Measurements from ENCODE around the gene BUD13.
"Not testable (repeated sequence)": the region's sequence is repeated elsewhere in the genome, so short reads cannot be mapped to it uniquely, and the experiment has no call there.

The BUD13 gene

DNA sequence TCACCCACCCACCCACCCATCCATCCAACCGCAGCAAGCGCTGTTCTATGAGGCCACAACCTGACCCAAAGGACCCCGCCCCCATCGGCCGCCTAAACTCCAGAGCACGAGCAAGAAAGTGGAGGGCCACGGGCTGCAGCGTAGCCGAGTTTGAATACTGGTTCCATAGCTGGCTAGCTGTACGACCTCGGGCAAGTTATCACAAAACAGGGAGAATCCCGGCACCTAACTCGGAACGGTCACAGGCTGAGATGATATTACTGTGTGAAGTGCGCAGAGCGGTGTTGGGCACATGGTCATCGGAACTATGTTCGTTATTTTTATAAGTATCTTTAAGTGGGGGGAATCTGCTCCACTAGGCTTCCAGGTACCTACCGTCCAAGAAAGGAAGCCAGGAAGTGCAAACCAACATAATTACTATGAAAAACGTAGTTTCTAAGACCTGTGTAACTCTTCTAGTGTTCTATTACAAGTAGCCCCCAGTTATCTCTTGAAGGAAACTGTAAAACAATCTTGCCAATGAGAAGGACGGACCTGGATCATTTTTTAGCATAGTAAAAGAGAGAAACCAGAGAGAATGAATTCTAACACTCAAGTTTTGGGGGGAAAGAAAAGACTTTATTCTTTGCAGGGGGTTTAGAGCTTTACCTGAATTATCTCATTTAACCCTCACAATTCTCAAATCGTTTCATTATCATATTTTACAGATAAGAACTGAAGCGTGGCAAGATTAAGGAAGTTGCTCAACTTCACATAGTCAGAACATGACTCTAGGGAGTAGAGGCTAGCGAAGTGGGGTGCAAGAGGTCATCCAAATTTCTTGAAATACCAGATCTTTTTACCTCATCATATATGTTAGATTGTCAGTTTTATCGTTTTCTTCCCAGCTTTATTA lies 663 bp upstream of the BUD13 start:
- H3K4me1 ChIP-seq: peaks cover 0 to 28% (median 14%) of the 10 kb centered on the region in 4 donors
- H3K36me3 ChIP-seq: peaks cover 10 to 37% (median 14%) of the 10 kb centered on the region in 3 donors
- no peaks in the 10 kb centered on the region for H3K9me3 ChIP-seq
- intact Hi-C loops (cut with DNase I; ENCODE audit: low total_unique reads): no loop called here
- TF ChIP-seq, protein P1, sequence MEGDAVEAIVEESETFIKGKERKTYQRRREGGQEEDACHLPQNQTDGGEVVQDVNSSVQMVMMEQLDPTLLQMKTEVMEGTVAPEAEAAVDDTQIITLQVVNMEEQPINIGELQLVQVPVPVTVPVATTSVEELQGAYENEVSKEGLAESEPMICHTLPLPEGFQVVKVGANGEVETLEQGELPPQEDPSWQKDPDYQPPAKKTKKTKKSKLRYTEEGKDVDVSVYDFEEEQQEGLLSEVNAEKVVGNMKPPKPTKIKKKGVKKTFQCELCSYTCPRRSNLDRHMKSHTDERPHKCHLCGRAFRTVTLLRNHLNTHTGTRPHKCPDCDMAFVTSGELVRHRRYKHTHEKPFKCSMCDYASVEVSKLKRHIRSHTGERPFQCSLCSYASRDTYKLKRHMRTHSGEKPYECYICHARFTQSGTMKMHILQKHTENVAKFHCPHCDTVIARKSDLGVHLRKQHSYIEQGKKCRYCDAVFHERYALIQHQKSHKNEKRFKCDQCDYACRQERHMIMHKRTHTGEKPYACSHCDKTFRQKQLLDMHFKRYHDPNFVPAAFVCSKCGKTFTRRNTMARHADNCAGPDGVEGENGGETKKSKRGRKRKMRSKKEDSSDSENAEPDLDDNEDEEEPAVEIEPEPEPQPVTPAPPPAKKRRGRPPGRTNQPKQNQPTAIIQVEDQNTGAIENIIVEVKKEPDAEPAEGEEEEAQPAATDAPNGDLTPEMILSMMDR (IDR thresholded peaks at IDR 0.05): no peak
- peak overlapping the region; percentile 82 to 87 for H3K4me3 ChIP-seq
- H3K27ac ChIP-seq: peak overlapping the region; percentile 92 to 93
- H3K27me3 ChIP-seq: no peaks in the 10 kb centered on the region
- DNase-seq: peak in 1 of 2 donors; percentile 63

DNA sequence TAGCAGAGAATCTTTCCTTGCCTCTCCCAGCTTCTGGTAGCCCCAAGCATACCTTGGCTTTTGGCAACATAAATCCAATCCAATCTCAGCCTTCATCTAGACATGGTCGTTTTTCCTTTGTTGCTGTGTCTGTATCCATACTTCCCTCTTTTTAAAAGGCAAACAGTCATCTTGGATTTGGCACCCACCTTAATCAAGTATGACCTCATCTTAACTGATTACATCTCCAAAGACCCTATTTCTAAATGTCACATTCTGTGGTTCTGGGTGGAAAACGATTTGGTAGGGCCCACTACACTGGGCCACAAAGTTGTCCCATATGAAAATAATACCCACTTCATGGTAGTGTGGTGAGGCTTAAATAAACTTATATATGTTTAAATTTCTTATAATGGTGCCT lies 852 bp downstream of the BUD13 start:
- H3K27me3 ChIP-seq: no peaks in the 10 kb centered on the region
- H3K27ac ChIP-seq: peak overlapping the region; percentile 92 to 93
- no peak for DNase-seq
- peaks cover 0 to 33% (median 10%) of the 10 kb centered on the region in 3 donors for H3K36me3 ChIP-seq
- peak overlapping the region; percentile 82 to 87 for H3K4me3 ChIP-seq
- H3K9me3 ChIP-seq: no peaks in the 10 kb centered on the region
- intact Hi-C loops (cut with DNase I; ENCODE audit: low total_unique reads): no loop called here
- peaks cover 0 to 28% (median 14%) of the 10 kb centered on the region in 4 donors for H3K4me1 ChIP-seq
- TF ChIP-seq, protein P1 (IDR thresholded peaks at IDR 0.05): no peak

DNA sequence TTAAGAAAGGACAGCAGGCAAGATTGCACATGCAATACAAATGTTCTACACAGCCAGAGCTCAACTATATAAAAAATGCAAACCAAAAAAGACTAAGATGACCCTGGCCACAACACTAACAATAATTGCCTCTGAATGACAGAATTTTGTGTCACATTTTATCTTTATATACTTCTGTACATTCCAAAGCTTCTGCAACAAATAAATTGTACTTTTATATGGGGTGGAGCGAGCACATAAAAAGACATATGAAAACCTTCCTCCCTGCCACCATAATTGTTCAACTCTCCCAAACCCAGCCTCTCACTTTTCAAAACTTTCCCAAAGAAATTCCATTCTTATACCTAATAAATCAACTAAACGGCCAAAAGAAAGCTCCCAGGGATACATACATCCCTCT lies 10.7 kb downstream of the BUD13 start:
- Histone ChIP-seq H3K4me3 (no peak overlapping the region), H3K27ac (no peak overlapping the region), H3K27me3 (no peaks in the 10 kb centered on the region), H3K4me1 (no peaks in the 10 kb centered on the region), H3K36me3 (peaks cover 62 to 79% (median 71%) of the 10 kb centered on the region in 3 donors), H3K9me3 (no peaks in the 10 kb centered on the region)
- intact Hi-C loops (cut with DNase I; ENCODE audit: low total_unique reads): no loop called here
- no peak for DNase-seq
- TF ChIP-seq, protein P1 (IDR thresholded peaks at IDR 0.05): no peak

DNA sequence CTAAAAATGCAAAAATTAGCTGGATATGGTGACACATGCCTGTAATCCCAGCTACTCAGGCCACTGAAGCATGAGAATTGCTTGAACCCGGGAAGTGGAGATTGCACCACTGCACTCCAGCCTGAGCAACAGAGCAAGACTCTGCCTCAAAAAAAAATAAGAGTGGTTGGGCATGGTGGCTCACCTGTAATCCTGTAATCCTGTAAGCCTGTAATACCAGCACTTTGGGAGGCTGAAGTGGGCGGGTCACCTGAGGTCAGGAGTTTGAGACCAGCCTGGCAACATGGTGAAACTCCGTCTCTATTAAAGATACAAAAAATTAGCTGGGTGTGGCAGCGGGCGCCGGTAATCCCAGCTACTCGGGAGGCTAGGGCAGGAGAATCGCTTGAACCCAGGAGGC lies 16.7 kb downstream of the BUD13 start:
- H3K27ac ChIP-seq; H3K27me3 ChIP-seq; intact Hi-C loops (cut with DNase I; ENCODE audit: low total_unique reads); H3K4me3 ChIP-seq; DNase-seq; H3K9me3 ChIP-seq; H3K4me1 ChIP-seq: not testable (repeated sequence)
- peaks cover 62 to 86% (median 75%) of the 10 kb centered on the region in 3 donors for H3K36me3 ChIP-seq

DNA sequence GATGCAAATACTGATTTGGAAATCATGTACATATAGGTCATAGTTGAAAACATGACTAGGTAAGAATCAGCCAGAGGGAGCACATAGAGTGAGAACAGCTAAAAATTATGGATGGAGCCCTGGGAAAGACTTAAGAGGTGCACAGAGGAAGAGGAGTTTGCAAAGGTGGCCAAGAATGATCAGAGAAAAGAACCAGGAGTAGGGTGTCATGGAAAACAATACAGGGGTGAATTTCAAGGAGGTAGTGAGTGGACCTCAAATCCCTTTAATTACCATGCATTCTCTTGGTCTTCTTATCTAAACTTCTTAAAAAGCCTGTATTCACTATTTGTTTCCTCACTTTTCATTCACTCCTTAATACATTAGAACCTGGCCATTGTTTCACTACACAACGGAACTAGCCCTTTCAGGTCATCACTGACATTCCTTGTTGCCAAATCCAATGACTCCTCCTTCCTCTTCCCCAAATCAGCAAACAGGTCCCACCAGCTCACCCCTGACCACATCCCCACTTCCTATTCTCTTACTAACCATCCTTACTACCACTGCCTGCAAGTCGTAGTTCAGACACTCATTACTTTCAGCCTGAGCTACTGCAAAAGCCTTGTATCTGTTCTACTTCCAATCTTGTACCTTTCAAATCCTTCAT lies 22.6 kb downstream of the BUD13 start:
- no peaks in the 10 kb centered on the region for H3K9me3 ChIP-seq
- H3K36me3 ChIP-seq: peaks cover 53 to 87% (median 76%) of the 10 kb centered on the region in 3 donors
- intact Hi-C loops (cut with DNase I; ENCODE audit: low total_unique reads): no loop called here
- no peak for DNase-seq
- TF ChIP-seq, protein P1 (IDR thresholded peaks at IDR 0.05): no peak
- no peak overlapping the region for H3K4me3 ChIP-seq
- H3K27ac ChIP-seq: no peak overlapping the region
- H3K4me1 ChIP-seq: no peaks in the 10 kb centered on the region
- no peaks in the 10 kb centered on the region for H3K27me3 ChIP-seq

DNA sequence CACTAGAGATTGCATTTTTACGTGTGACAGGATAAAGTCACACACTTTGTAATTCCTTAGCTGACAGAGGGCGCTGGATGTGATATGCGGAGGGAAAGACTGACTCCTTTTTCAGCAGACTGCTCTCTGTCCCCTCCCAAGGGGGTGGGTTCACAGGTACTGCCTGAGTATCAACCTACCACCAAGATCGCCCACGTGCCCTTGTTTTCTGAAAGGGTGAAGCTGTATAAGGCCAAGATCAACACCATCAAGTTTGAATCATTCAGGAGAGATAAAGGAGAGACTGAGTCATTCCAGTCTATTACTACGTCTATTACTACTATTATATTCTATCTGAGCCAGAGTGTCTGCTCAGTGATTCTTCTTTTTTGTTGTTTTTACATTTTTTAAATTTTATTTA lies 30.7 kb downstream of the BUD13 start:
- no peaks in the 10 kb centered on the region for H3K27me3 ChIP-seq
- H3K36me3 ChIP-seq: peaks cover 15 to 25% (median 18%) of the 10 kb centered on the region in 3 donors
- intact Hi-C loops (cut with DNase I; ENCODE audit: low total_unique reads): no loop called here
- H3K4me1 ChIP-seq: peaks cover 0 to 12% (median 2%) of the 10 kb centered on the region in 4 donors
- no peaks in the 10 kb centered on the region for H3K9me3 ChIP-seq
- H3K4me3 ChIP-seq: no peak overlapping the region
- TF ChIP-seq, protein P1 (IDR thresholded peaks at IDR 0.05): no peak
- no peak for DNase-seq
- no peak overlapping the region for H3K27ac ChIP-seq
